Measurements from ENCODE around the gene ASPM. TPM values are rescaled to one million over a fixed set of nuclear protein-coding genes. Genes with fewer than 3 reads are reported as not detected.
A peak's percentile ranks its signal among the peaks of the same experiment; 100 is the strongest.
"Not testable (repeated sequence)": the region's sequence is repeated elsewhere in the genome, so short reads cannot be mapped to it uniquely, and the experiment has no call there.

The ASPM gene
- total RNA-seq, 1 donor from 2014 or later, result 3.9 TPM

- Mint-ChIP-seq H3K27me3 (ENCODE audit: low read depth, unreplicated experiment) (no peaks in the 10 kb centered on the region), H3K36me3 (ENCODE audit: low read depth, unreplicated experiment) (no peaks in the 10 kb centered on the region), H3K4me1 (ENCODE audit: low read depth, unreplicated experiment) (peaks cover 8% of the 10 kb centered on the region), H3K4me3 (ENCODE audit: unreplicated experiment) (no peak overlapping the region), H3K9me3 (ENCODE audit: unreplicated experiment) (no peaks in the 10 kb centered on the region), H3K27ac (ENCODE audit: unreplicated experiment) (no peak overlapping the region)
- Histone ChIP-seq H3K9me3 (ENCODE audit: insufficient read depth, low read depth, low read length) (no peaks in the 10 kb centered on the region), H3K36me3 (ENCODE audit: insufficient read depth, low read length) (peaks cover 5% of the 10 kb centered on the region), H3K4me1 (ENCODE audit: insufficient read depth, low read length) (no peaks in the 10 kb centered on the region), H3K27me3 (ENCODE audit: insufficient read depth, low read length) (no peaks in the 10 kb centered on the region), H2AFZ (ENCODE audit: low read depth, low read length) (peak overlapping the region; percentile 48), H3K4me2 (ENCODE audit: low read length) (no peak overlapping the region), H3K79me2 (ENCODE audit: insufficient read depth, low read length) (no peaks in the 10 kb centered on the region), H3K9ac (ENCODE audit: low read length) (no peak overlapping the region), H3K4me3 (ENCODE audit: insufficient read depth, low read depth, low read length) (no peak overlapping the region), H3K27ac (ENCODE audit: low read depth, low read length) (no peak overlapping the region), H4K20me1 (ENCODE audit: insufficient read depth, low read length) (no peaks in the 10 kb centered on the region)
- no peak for TF ChIP-seq CTCF (IDR thresholded peaks at IDR 0.05; ENCODE audit: insufficient read depth, low read depth, low read length)
- TF ChIP-seq EZH2 (IDR thresholded peaks at IDR 0.05; ENCODE audit: insufficient read depth, low read length), result no peak
- FAIRE-seq (no peak), DNase-seq (ENCODE audit: low read depth) (no peak)
These were observed 45.8 kb downstream of the ASPM start for GRCh38 chr1:197100677-197101076.

DNA sequence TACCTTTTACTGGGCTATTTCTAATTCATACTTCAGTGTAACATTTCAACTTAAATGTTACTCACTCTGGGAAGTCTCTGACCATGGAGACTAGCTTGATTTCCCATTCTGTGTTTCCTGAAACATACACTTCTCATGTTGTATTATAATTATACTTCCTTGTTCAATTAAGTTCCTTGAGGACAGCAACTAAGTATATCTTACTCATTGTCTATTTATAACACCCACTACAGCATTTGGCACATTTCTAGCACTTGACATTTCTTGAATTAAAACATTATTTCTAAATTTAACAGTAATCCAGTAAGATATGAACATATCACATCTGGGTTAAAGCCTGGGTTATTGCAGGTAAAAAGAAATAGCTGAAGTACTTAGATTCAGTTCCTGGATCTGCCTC is 47.0 kb downstream of the ASPM start:
- Histone ChIP-seq H3K27ac (ENCODE audit: low read depth, low read length) (no peak overlapping the region), H4K20me1 (ENCODE audit: insufficient read depth, low read length) (no peaks in the 10 kb centered on the region), H3K9me3 (ENCODE audit: insufficient read depth, low read depth, low read length) (no peaks in the 10 kb centered on the region), H3K4me3 (ENCODE audit: insufficient read depth, low read depth, low read length) (no peak overlapping the region), H3K27me3 (ENCODE audit: insufficient read depth, low read length) (no peaks in the 10 kb centered on the region), H3K4me1 (ENCODE audit: insufficient read depth, low read length) (no peaks in the 10 kb centered on the region), H3K9ac (ENCODE audit: low read length) (no peak overlapping the region), H3K36me3 (ENCODE audit: insufficient read depth, low read length) (peaks cover 4% of the 10 kb centered on the region), H2AFZ (ENCODE audit: low read depth, low read length) (no peak overlapping the region), H3K4me2 (ENCODE audit: low read length) (no peak overlapping the region), H3K79me2 (ENCODE audit: insufficient read depth, low read length) (no peaks in the 10 kb centered on the region)
- Mint-ChIP-seq H3K4me3 (ENCODE audit: unreplicated experiment) (no peak overlapping the region), H3K9me3 (ENCODE audit: unreplicated experiment) (no peaks in the 10 kb centered on the region), H3K4me1 (ENCODE audit: low read depth, unreplicated experiment) (peaks cover 8% of the 10 kb centered on the region), H3K36me3 (ENCODE audit: low read depth, unreplicated experiment) (no peaks in the 10 kb centered on the region), H3K27me3 (ENCODE audit: low read depth, unreplicated experiment) (no peaks in the 10 kb centered on the region), H3K27ac (ENCODE audit: unreplicated experiment) (no peak overlapping the region)
- TF ChIP-seq EZH2 (IDR thresholded peaks at IDR 0.05; ENCODE audit: insufficient read depth, low read length), result no peak
- TF ChIP-seq CTCF (IDR thresholded peaks at IDR 0.05; ENCODE audit: insufficient read depth, low read depth, low read length), result no peak
- DNase-seq (ENCODE audit: low read depth) (no peak), FAIRE-seq (no peak)

DNA sequence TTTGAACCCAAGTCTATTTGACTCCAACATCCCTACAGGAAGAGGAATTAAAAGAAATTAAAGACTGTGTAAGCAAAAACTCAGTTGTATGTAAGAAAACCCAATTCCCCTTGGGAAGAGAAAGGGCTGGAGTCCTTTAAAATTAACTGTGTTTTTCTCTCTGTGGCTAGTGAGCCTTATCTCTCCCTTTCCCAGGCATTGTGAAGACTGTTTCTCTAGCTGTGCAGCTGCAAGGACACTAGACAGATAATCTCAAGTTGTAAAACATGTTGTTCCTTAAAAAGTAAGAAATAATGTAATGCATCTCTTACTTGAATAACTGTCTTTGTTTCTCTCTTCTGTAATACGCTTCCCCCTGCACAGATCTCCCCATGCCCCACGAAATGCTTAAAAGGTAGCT is 49.5 kb downstream of the ASPM start:
- not testable (repeated sequence) for H3K4me3 Mint-ChIP-seq (ENCODE audit: unreplicated experiment); H3K27me3 ChIP-seq (ENCODE audit: insufficient read depth, low read length); H3K9me3 Mint-ChIP-seq (ENCODE audit: unreplicated experiment); H3K36me3 Mint-ChIP-seq (ENCODE audit: low read depth, unreplicated experiment); H3K4me1 Mint-ChIP-seq (ENCODE audit: low read depth, unreplicated experiment); H3K27me3 Mint-ChIP-seq (ENCODE audit: low read depth, unreplicated experiment); H3K27ac ChIP-seq (ENCODE audit: low read depth, low read length); FAIRE-seq; H4K20me1 ChIP-seq (ENCODE audit: insufficient read depth, low read length); H3K9ac ChIP-seq (ENCODE audit: low read length); H2AFZ ChIP-seq (ENCODE audit: low read depth, low read length); DNase-seq (ENCODE audit: low read depth); H3K4me3 ChIP-seq (ENCODE audit: insufficient read depth, low read depth, low read length); H3K79me2 ChIP-seq (ENCODE audit: insufficient read depth, low read length); H3K36me3 ChIP-seq (ENCODE audit: insufficient read depth, low read length); H3K9me3 ChIP-seq (ENCODE audit: insufficient read depth, low read depth, low read length); H3K4me2 ChIP-seq (ENCODE audit: low read length); H3K27ac Mint-ChIP-seq (ENCODE audit: unreplicated experiment); H3K4me1 ChIP-seq (ENCODE audit: insufficient read depth, low read length)
